NCI-H524 treated with DMSO at 0.1 percent for 48 hours (cell line): ENCODE measurements around the gene LSM10.
A peak's percentile ranks its signal among the peaks of the same experiment; 100 is the strongest.

Experiments used
- DNase-seq: peaks from one replicate; lab custom pipeline; 2025; lab: John Stamatoyannopoulos, UW

LSM10 gene

DNA sequence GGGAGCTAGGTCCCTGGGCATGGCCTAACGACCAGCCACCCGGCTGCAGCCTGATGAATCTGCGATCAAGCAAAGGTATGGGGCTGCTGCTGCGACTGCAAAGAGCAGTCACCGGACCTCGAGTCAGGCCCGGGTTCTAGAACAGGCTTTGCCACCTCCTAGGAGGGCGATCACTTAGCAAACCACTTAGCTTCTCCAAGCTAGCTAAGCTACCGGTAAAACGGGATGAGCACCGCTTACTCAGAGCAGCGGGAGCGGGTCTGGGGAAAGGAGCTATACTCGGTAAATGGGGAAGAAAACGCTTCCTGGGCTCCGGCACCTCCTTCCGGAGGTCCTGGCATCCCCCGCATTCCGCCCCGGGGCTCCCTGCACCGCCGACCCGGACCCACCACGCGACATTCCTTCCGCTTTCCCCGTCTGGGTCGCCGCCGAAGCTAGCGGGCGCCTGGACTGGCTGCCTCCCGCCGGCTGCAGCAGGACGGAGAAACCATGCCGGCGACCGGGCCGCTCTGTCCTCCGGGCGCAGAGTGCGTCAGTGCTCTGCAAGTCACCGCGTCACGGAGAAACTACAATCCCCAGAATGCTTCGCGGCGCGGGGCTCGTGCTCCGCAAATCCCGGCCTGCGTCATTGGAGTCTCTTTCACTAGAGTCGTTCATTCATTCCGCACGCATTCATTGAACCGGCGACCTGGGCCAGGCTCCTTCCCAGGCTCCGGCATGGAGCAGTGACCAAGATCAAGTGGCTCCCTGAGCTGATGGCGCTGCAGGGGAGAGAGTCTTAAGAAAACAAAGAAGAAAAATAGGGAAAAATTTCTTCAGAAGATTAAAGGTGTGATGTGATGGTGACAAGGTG is at the start of gene LSM10:
Gene LSM10 (minus strand): TSS at position 531 of the 853 bp plus-strand sequence. CDS start 3,779 bp downstream, outside the sequence.
- DNase-seq, result peak; percentile 38

DNA sequence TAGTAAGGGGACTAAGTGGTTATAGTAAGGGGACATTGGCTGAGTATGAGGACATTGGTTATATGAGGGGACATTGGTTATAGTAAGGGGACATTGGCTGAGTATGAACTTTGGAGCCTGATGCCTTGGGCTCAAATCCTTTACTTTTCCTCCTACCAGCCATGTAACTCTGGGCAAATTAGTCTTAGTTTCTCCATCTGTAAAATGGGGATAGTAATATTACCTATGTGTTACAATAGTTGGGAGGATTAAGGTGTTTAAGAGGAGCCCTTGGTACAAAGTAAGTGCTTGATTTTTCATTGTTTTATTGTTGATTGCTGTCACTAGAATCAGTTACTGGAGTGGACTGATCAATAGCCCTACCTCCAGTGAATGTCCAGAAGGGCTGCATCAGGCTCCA is 49.7 kb upstream of the LSM10 start:
- DNase-seq, result no peak

DNA sequence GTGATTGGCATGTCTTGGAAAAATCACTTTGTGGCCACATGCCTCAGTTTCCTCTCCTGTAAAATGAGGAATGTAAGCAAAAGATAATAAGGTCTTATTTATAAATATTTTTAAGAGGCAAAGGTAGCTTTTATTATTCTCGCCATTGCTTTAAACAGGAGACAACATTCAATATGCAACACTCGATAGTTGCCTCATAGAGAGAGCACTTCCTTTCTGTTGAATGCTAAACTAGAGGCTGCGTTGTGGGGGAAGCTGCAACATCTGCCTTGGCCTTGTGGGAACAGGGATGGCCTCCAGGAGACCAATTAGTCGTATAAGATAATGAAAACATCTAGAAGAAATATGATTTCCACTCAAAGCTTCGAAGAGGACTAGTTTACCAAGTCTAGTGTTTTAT is 49.0 kb upstream of the LSM10 start:
- DNase-seq, result no peak

DNA sequence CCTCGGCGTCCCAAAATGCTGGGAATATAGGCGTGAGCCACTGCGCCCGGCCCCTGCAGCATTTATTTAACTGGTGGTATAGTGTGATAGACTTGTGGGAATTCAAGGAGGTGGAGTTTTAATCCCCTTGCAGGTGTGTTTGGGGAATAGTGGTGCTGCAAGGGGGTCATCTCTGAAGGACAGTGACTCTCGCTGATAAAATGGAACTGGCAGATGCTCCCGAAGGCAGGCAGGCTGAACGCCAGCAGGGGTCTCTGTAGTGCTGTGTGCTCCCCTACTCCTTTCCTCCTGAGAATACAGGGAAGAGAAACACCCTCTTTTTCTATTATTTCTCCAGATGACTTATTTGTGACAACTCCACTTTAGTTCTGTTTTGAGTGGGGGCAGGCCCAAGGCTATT is 48.6 kb upstream of the LSM10 start:
- DNase-seq, result peak; percentile 16

DNA sequence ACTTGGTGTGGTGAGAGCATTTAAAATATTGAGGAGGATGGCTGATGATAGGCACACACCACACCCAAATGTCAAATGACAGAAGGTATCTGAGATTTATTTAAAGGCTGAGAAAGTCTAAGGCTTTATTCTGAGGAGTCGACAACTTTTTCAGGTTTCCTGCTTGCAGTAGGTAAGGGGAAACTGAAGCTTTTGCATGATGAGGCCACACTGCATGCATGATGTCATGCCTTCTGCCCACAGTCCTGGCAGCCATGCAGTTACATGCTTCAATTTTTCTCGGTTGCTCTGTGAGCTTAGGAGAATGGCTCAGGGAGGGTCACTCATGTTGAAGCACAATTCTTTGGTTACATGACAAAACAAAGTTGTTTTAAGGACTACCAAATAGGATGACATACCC is 45.6 kb upstream of the LSM10 start:
- no peak for DNase-seq

DNA sequence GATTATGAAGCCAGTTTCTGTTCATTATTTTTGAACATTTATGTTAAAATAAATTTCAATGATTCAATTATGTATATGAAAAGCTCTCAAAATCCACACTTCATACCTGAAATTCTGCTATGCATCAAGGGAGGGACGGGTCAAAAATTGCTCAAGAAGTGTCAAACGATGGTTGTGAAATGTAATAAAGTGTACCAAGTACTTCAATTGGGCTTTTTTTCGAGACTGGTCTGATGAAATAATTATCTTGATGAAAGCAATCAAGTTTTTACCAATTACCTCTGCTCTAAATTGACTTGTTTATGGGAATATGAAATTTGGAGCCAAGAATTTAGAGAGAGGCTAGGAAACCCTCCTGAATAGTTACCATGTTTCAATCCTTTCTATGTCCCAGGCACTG is 44.6 kb upstream of the LSM10 start:
- no peak for DNase-seq

DNA sequence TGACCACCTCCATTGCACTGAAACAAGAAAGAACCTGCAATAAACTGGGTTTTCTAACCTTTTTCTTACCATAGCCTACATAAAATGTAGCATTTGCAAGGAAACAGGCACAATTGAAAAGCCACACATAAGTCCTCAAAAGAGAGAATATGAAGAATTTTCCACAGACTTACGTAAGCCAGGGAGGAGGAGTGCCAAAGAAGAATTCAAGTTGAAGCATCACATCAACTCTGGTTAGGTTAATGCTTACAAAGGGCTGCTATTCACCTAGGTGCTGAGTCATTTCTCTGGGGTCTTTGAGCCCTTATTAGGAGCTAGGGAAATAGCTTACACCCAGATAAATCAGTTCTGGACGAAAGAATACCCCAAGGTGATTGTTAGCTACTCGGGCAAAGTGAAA is 42.9 kb upstream of the LSM10 start:
- DNase-seq, result no peak

DNA sequence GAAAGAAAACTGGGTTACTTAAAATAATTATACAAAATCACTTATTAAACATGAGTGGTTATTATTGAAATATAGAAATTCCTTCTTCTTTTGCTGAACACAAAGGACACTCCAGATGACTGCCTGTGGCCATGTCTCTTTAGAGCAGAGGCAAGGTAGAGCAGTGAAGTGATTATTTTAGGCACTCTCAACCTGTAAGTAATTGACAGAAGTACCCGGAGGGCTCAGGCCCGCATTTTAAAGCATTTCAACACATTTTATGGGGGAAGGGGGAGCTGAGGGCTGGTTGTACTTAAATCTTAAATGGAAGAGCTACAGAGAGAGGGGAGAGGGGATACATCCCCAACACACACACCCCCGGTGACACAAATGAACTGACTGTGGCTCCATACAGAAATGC is 42.3 kb upstream of the LSM10 start:
- no peak for DNase-seq

DNA sequence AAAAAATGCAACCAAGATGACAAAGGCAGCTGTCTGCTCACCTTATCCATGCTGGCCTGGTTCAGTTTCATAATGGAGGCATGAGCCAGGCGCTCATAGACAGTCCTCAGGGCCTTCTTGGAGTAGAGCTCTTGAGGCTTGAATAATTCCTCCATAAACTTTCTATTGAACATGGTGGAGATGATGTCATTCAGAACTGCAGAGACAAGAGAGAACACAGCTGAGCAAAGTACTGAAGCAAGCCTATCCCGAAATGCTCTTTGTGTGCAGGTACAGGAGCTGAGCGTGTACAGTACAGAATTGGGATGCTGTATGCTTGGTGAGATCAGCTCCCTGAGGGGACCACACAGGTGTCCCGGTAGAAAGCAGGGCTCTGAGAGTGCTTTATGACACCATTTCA is 41.0 kb upstream of the LSM10 start:
- no peak for DNase-seq

DNA sequence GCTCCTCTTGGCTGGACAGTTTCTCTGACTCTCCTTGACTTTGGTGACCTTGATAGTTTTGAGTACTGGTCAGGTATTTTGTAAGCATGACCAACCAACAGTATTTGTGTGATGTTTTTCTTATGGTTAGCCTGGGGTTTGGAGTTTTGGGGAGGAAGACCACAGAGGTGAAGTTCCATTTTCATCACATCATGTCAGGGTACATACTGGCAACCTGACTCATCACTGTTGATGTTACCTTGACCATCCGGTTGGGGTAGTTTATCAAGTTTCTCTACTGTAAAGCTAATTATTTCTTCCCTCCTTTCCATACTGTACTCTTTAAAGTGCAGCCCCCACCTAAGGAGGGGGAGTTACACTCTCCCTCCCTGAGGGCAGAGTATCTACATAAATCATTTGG is 39.1 kb upstream of the LSM10 start:
- DNase-seq, result no peak

DNA sequence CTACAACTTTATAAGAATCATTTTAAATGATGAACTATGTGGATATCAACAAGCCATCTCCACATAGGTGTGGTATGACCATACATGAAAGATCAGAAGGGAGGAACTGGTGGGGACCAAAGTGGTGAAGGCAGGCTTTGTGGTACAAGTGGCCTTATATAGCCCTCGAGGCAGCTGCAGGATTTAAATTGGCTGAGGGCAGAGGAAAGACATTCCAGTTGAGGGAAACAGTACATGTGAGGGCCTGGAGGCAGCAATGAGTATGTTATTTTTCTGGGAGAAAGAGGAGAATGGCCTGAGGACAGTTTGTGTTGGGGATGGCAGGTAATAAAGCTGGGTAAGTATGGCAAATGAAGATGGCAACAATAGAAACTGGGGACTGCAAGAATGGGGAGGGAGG is 35.4 kb upstream of the LSM10 start:
- no peak for DNase-seq

DNA sequence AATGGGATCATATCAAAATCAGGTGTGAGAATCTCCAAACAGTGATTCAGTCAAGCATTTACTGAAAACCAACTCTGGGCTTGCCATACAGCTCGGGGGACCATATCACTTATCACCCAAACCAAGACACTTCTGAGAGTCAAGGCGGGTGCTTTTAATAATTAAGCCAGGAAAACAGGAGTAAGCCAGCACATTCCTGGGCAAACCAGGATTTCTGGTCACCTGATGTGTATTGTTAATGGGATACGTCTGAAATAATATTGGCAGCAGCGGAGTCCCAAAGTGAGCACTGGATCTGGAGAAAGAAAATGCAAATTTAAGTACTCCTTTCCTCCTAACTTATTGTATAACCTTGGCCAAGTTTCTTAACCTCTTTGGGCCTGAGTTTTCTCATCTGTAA is 34.9 kb upstream of the LSM10 start:
- no peak for DNase-seq

DNA sequence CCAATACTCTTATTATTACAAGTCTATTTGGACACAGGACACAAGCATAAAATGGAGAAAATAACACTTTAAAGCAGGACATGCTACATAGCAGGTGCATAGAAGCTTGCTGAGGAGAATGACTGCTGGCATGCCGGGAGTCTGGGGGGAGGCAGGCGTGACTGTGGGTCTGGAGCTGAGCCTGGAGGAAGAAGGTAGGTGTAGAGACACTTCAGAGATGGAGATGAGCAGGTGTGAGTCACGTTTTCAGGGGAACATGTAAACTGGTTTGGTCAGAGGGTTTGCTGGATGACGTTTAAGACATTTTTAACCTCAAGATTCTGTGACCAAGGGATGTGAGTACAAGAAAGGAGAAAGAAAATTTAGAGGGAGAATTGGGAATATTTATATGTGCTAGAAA is 28.1 kb upstream of the LSM10 start:
- no peak for DNase-seq

DNA sequence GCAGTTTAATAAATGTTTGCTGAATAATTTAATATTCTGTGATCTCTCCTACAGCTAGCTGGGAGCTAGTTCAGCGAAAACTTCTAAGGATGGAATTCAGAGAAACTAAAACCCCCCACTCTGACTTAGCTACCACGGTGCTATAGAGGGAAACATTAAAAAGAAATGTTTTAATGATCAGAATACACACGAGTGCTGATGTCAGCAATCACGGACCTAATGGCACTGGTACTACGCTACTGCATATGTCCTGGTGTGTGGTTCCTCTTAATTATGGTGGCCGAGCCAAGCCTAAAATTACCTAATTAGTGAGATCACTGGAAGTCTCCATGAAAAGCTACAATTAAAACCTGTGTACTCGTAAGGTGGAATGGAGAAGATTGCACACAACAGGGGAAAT is 23.9 kb upstream of the LSM10 start:
- DNase-seq, result no peak

DNA sequence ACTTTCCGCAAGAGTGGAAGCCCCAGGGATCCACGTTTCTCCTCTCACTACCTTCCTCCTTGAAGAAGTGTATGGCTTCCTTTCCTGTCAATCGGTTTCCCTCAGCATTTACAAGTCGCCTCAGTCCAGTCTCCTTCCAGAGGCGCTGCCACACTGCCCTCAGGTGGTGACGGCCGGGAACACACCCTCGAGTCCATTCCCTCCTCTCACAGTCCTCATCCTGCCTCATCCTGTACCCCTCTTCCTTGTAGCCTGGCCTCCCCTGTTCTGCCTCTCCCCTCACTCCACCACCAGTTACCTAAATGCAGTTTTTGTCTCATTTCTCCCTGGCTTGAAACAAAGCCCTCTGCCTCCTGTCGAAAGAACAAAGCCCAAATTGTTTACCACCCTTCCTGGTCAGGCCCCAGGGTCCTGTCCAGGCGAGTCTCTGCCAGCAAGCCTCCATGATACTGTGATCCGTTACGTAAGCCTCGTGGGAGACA is 23.2 kb upstream of the LSM10 start:
- peak; percentile 33 for DNase-seq

DNA sequence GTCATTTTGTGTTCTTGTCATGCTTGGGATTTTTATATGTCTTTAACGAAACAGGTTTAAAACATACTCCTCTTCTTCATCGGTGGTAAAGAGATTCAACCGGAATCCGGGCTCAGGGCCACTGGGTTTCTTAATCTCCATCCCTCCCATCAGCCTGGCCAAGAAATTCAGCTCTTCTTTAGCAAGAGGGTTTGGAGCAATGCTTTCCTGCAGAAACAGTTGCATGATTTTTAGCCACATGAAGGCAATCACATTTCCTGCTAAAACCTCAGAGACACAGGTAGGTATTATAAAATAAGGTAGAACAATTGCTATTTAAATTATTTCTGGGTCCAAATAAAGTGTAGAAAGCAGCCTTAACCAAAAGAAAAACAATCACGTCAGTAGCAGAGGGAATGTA is 22.7 kb upstream of the LSM10 start:
- DNase-seq, result no peak

DNA sequence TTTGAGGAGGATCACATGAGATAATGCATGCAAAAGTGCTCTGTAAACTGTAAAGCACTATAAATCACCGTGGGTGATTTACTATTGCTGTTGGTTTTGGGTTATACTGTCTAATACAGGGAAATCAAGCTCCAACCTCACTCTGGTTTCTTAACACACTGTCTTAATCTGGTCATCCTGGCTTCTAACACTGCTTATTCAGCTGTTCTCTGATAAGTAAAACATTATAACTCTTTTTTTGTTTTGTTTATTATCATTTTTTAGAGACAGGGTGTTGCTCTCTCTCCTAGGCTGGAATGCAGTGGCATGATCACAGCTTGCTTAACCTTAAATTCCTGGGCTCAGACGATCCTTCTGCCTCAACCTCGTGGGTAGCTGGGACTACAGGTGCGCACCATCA is 21.9 kb upstream of the LSM10 start:
- no peak for DNase-seq

DNA sequence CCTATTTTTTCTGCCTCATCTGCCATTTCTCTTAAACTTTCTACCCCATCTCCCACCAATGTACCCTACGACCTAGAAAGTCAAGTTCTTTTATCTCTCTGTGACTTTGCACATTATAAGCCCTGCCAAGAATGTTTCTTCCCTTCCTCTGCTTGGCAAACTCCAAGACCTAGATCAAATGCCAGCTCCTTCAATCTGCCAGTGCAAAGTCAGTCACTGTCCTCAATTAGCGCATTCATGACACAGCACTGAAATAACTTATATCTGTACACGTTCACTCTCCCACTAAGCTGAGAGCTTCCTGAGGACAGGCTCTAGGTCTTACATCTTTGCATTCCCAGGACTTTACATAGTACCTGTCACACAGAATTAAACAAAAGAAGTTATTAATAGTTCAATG is 21.4 kb upstream of the LSM10 start:
- no peak for DNase-seq

DNA sequence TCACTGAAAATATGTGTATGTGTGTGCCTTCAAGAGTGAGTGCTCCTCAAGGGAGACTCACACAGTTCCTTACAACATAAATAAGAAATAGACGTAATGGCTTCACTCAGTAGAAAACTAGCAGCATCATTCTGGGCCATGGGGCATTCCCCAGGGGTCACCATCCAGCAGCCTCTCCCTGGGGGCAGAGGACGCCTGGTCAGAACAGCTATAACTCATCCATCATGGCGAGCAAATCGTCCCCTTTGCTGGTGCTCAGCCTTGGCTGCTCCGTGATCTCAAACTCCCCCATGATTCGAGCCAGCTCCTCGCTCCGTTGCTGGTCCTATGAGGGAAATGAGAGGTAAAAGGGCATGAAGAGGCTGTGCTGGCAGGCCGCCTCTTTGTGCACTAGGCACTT is 20.2 kb upstream of the LSM10 start:
- DNase-seq, result no peak

DNA sequence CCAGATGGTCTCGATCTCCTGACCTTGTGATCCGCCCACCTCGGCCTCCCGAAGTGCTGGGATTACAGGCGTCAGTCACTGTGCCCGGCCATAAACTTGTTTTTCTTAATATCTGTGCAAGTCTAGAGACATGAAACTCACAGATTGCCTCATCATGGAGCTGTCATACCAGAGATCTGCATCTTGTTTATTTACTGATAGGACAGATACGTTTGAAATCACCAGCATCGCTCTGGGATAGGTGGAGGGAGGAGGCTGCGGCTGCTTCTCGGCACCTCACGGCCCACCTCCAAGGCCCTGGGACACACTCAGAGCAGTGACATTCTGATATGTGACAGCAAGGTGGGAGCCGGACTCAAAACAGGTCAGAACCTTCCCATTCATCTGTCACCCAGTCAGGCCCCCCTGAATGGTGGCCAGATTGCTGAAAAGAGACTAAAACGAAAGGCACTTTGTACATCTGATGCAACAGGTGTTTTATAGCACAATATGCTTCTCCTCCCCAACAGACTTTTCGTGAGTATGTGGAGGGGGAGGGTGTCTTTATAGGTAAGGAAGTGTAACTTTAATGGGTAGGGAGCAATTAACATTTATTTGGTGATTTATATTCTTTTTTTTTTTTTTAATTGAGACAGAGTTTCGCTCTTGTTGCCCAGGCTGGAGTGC is 18.1 kb upstream of the LSM10 start:
- no peak for DNase-seq

DNA sequence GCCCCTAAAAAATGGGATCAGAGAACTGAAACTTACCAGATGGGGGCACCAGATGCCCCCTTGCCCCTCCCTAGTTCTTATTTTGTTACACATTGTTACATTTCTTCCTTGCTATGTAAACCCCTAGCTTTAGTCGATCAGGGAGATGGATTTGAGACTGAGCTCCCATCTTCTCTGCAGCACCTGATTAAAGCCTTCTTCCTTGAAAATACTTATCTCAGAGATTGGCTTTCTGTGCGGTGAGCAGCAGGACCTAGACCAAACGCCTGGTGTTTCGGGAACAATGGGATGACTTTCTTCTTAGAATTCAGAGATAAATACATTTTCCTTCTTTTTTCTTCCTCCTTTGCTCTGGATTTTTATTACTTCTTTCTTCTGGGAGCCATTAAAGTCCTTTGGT is 16.7 kb upstream of the LSM10 start:
- DNase-seq, result no peak

DNA sequence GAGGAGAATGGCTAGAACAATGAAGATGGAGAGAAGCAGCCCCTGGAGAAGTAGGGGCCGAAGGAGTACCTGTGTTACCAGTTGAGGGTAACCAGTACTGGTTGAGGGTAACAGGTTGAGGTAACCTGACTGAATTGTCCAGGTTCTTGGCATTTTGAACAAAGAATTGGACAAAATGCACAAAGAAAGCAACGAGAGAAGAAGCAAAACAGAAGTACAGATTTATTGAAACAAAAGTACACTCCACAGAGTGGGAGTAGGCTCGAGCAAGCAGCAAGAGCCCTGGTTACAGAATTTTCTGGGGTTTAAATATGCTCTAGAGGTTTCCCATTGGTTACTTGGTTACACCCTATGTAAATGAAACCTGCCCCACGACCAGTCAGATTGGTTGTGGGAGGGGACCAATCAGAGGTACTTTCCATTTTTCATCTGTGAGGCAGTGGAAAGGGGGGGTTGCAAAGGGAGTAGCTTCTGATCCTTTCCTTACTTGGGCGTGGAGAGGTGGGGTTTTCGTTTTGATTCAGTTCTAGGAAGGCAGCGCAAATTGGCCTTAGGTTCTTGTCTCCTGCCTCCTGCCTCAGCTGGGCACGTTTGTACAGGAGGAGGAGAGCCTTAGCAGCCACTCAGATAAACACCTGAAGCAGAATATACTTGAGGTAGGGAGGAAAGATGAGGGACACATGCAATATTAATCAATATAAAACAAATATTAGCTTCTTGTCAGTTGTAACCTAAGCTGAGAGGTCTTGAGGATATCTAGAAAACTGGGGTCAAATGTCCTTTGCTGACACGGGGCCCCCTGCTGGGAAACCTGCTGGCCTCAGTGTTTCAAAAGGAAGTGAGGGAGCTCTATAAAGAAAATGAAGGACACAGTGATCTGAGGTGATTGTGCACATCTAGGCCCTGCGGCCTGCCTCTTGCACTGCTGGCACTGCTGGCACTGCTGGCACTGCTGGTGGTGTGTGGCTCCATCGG is 14.3 kb upstream of the LSM10 start:
- no peak for DNase-seq
